Sigmoid colon (tissue), 4 donors: ENCODE data around the gene ASAP2.

Source experiments
- EP300 ChIP-seq, 4 donors: sonication (generic); formaldehyde crosslinking; IDR thresholded peaks; one replicate each; pipeline ENCODE4 v1.6.1; 2017; ENCODE audit warnings: antibody characterized with exemption in 4 of 4
- POLR2A ChIP-seq, 2 donors: fragments of 450-650 bp; IDR thresholded peaks; one replicate each; pipeline ENCODE4 v1.6.1; 2016; ENCODE audit warnings: antibody characterized with exemption in 2 of 2, mild to moderate bottlenecking in 2 of 2, moderate library complexity in 2 of 2
- POLR2AphosphoS5 ChIP-seq, 4 donors: sonication (generic); formaldehyde crosslinking; IDR thresholded peaks; one replicate each; pipeline ENCODE4 v1.6.1; 2017; ENCODE audit warnings: antibody characterized with exemption in 4 of 4
- TF ChIP-seq, protein P1 (sequence below), 4 experiments: fragments of 450-650 bp in 3 of 4; fragments of 200-600 bp in 1 of 4; IDR thresholded peaks; one replicate each; pipeline ENCODE4 v1.5.1; 2016 to 2019; ENCODE audit warnings: antibody characterized with exemption in 4 of 4, mild to moderate bottlenecking in 3 of 4, moderate library complexity in 2 of 4

DNA sequence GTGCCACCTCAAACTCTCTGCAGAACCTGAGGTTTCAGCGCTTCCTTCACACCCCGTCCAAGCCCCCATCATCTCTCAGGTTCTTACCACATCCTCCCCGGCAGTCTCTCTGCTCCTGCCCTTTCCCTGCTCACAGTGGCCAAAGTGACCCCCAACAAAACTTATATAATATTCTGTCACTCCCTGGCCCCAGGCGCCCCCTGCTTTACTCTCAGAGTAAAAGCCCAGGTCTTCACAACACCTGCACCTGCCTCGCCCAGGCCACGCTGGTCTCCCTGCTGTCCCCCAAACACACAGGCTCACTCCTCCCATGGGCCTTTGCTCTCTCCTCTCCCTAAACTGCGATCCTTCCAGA, 210.3 kb downstream of the ASAP2 start:
- TF ChIP-seq, protein P1, sequence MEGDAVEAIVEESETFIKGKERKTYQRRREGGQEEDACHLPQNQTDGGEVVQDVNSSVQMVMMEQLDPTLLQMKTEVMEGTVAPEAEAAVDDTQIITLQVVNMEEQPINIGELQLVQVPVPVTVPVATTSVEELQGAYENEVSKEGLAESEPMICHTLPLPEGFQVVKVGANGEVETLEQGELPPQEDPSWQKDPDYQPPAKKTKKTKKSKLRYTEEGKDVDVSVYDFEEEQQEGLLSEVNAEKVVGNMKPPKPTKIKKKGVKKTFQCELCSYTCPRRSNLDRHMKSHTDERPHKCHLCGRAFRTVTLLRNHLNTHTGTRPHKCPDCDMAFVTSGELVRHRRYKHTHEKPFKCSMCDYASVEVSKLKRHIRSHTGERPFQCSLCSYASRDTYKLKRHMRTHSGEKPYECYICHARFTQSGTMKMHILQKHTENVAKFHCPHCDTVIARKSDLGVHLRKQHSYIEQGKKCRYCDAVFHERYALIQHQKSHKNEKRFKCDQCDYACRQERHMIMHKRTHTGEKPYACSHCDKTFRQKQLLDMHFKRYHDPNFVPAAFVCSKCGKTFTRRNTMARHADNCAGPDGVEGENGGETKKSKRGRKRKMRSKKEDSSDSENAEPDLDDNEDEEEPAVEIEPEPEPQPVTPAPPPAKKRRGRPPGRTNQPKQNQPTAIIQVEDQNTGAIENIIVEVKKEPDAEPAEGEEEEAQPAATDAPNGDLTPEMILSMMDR (IDR thresholded peaks at IDR 0.05) = no peak
- TF ChIP-seq POLR2A (IDR thresholded peaks at IDR 0.05) = no peak
- no peak for TF ChIP-seq POLR2AphosphoS5 (IDR thresholded peaks at IDR 0.05)
- TF ChIP-seq EP300 (IDR thresholded peaks at IDR 0.05) = no peak
